SK-N-SH (cell line): ENCODE data around the gene RUNDC3A. TPM values are rescaled to one million over a fixed set of nuclear protein-coding genes. Genes with fewer than 3 reads are reported as not detected.
A peak's percentile ranks its signal among the peaks of the same experiment; 100 is the strongest.

Source experiments
- CTCF ChIA-PET: fragments of 300-600, 350-600 bp; formaldehyde crosslinking; extraction: SDS; loops from one replicate; lab custom pipeline; 2021; lab: Yijun Ruan, JAX
- POLR2A ChIA-PET: fragments of 350-600 bp; sonication (Branson Sonifier 250); formaldehyde crosslinking; extraction: SDS; loops from one replicate; lab custom pipeline; 2020; ENCODE audit warnings: antibody characterized with exemption, inconsistent platforms; lab: Yijun Ruan, JAX
- DNase-seq: peaks from one replicate; pipeline ENCODE4 v3.0.0; 2012
- H2AFZ ChIP-seq: fragments of 200-600 bp; sonication (generic); 2 replicates; pipeline ENCODE4 v1.8.1; 2016; ENCODE audit warnings: antibody characterized with exemption, mild to moderate bottlenecking, low read depth
- H3F3A ChIP-seq: fragments of 200-600 bp; sonication (generic); replicated peaks from 2 replicates; pipeline ENCODE3; 2016; ENCODE audit warnings: antibody characterized with exemption, mild to moderate bottlenecking; ENCODE audit not compliant: insufficient read depth
- H3K27ac ChIP-seq, 2 experiments: fragments of 200-500 bp in 1 of 2; fragments of 200-600 bp in 1 of 2; sonication (Bioruptor generic) in 1 of 2; sonication (generic), shearing (Covaris generic) in 1 of 2; 2 replicates each; pipeline versions ENCODE4 v1.5.1 to v1.6.1; 2014 to 2016; ENCODE audit warnings: low read depth in 2 of 2, inconsistent platforms in 1 of 2, low read length in 1 of 2, mild to moderate bottlenecking in 1 of 2, mixed read lengths in 1 of 2
- H3K27me3 ChIP-seq: fragments of 200-600 bp; sonication (generic), shearing (Covaris generic); 2 replicates; pipeline ENCODE4 v1.6.1; 2016; ENCODE audit warnings: mixed run types; ENCODE audit not compliant: insufficient read depth
- H3K36me3 ChIP-seq, 2 experiments: fragments of 200-500 bp in 1 of 2; fragments of 200-600 bp in 1 of 2; sonication (Bioruptor generic) in 1 of 2; sonication (generic) in 1 of 2; replicated peaks in 1 of 2; 2 replicates each; pipeline versions ENCODE3 to v1.5.1; 2014 to 2016; ENCODE audit warnings: low read length in 1 of 2, mild to moderate bottlenecking in 1 of 2; ENCODE audit not compliant: insufficient read depth in 2 of 2, control insufficient read depth in 1 of 2
- H3K4me1 ChIP-seq, 2 experiments: fragments of 200-500 bp in 1 of 2; fragments of 200-600 bp in 1 of 2; sonication (Bioruptor generic) in 1 of 2; sonication (generic), shearing (Covaris generic) in 1 of 2; 2 replicates each; pipeline versions ENCODE4 v1.5.1 to v1.6.1; 2014 to 2016; ENCODE audit warnings: low read depth in 1 of 2, low read length in 1 of 2, mixed run types in 1 of 2; ENCODE audit not compliant: insufficient read depth in 2 of 2, control insufficient read depth in 1 of 2
- H3K4me2 ChIP-seq: fragments of 200-600 bp; sonication (generic), shearing (Covaris generic); 2 replicates; pipeline ENCODE4 v1.6.1; 2017; ENCODE audit warnings: mixed run types
- H3K4me3 ChIP-seq, 2 experiments: fragments of 200-500 bp in 1 of 2; fragments of 200-600 bp in 1 of 2; sonication (Bioruptor generic) in 1 of 2; sonication (generic), shearing (Covaris generic) in 1 of 2; 2 replicates each; pipeline versions ENCODE4 v1.5.1 to v1.8.1; 2014 to 2016; ENCODE audit warnings: low read depth in 2 of 2, inconsistent platforms in 1 of 2, low read length in 1 of 2, mild to moderate bottlenecking in 1 of 2, mixed read lengths in 1 of 2, moderate library complexity in 1 of 2
- H3K79me2 ChIP-seq: fragments of 200-600 bp; sonication (generic); 2 replicates; pipeline ENCODE4 v1.8.1; 2017; ENCODE audit warnings: mild to moderate bottlenecking; ENCODE audit not compliant: insufficient read depth
- H3K9ac ChIP-seq: fragments of 200-600 bp; sonication (generic); 2 replicates; pipeline ENCODE4 v1.6.1; 2017; ENCODE audit warnings: mixed run types
- H3K9me2 ChIP-seq: fragments of 200-600 bp; sonication (generic); 2 replicates; pipeline ENCODE4 v1.6.1; 2017; ENCODE audit warnings: mixed run types
- H3K9me3 ChIP-seq: fragments of 200-600 bp; sonication (generic); 2 replicates; pipeline ENCODE4 v1.6.1; 2017; ENCODE audit warnings: mixed run types, mild to moderate bottlenecking, moderate library complexity
- H4K20me1 ChIP-seq: fragments of 200-600 bp; sonication (generic); 2 replicates; pipeline ENCODE4 v1.6.1; 2017; ENCODE audit warnings: mild to moderate bottlenecking, mixed run types; ENCODE audit not compliant: insufficient read depth
- CHD2 ChIP-seq: fragments of 150-350 bp; IDR thresholded peaks from 2 replicates; pipeline ENCODE4 v1.6.1; 2018; ENCODE audit warnings: low read length; ENCODE audit not compliant: partially characterized antibody
- FOSL2 ChIP-seq: IDR thresholded peaks from 2 replicates; pipeline ENCODE4 v1.4.0; 2012; ENCODE audit warnings: low read depth, mild to moderate bottlenecking, moderate library complexity, borderline replicate concordance
- FOXJ3 ChIP-seq: sonication (generic); formaldehyde crosslinking; IDR thresholded peaks from 2 replicates; pipeline ENCODE4 v1.5.1; 2020; ENCODE audit warnings: mild to moderate bottlenecking, missing genetic modification reagents
- MXI1 ChIP-seq: IDR thresholded peaks from 2 replicates; pipeline ENCODE4 v1.6.1; 2012; ENCODE audit warnings: mild to moderate bottlenecking, low read depth, low read length, improper control_type of control experiment
- POLR2AphosphoS5 ChIP-seq: IDR thresholded peaks from 2 replicates; pipeline ENCODE4 v1.6.1; 2012; ENCODE audit warnings: low read depth, low read length
- RAD21 ChIP-seq: IDR thresholded peaks from 2 replicates; pipeline ENCODE4 v1.6.1; 2012; ENCODE audit warnings: mild to moderate bottlenecking, low read length
- RCOR1 ChIP-seq: fragments of 150-350 bp; IDR thresholded peaks from 2 replicates; pipeline ENCODE4 v1.6.1; 2017; ENCODE audit warnings: antibody characterized with exemption, low read length
- SIN3A ChIP-seq: IDR thresholded peaks from 2 replicates; pipeline ENCODE4 v1.6.1; 2012; ENCODE audit warnings: low read depth, mild to moderate bottlenecking, low read length, moderate library complexity, borderline replicate concordance
- SMC3 ChIP-seq: IDR thresholded peaks from 2 replicates; pipeline ENCODE4 v1.6.1; 2012; ENCODE audit warnings: low read depth, low read length, improper control_type of control experiment
- TEAD4 ChIP-seq: IDR thresholded peaks from 2 replicates; pipeline ENCODE4 v1.4.0; 2012; ENCODE audit warnings: mild to moderate bottlenecking, borderline replicate concordance; ENCODE audit not compliant: insufficient read depth
- WGBS: methylation state at CpG from one replicate; pipeline ENCODE4 v1.1.6; 2017; ENCODE audit warnings: low lambda C conversion rate; 5-methylcytosine and 5-hydroxymethylcytosine counted together
- polyA plus RNA-seq, 3 experiments: library from polyadenylated mRNA; depleted of rRNA; stranded (reverse); fragments of >200 nt; gene quantifications; 2 replicates each; pipeline ENCODE4 v1.2.3, GENCODE V29; 2012
- TF ChIP-seq, protein P1 (sequence below): IDR thresholded peaks from 2 replicates; pipeline ENCODE4; 2012
- TF ChIP-seq, protein P2 (sequence below): IDR thresholded peaks from 2 replicates; pipeline ENCODE4 v1.4.0; 2012; ENCODE audit warnings: low read depth, borderline replicate concordance
- TF ChIP-seq, protein P3 (sequence below): IDR thresholded peaks from 2 replicates; pipeline ENCODE4 v1.4.0; 2012; ENCODE audit warnings: low read depth

RUNDC3A gene
- polyA plus RNA-seq, 1 of the 3 experiments (the other 2 are of a cell fraction), result 8.9 TPM

DNA sequence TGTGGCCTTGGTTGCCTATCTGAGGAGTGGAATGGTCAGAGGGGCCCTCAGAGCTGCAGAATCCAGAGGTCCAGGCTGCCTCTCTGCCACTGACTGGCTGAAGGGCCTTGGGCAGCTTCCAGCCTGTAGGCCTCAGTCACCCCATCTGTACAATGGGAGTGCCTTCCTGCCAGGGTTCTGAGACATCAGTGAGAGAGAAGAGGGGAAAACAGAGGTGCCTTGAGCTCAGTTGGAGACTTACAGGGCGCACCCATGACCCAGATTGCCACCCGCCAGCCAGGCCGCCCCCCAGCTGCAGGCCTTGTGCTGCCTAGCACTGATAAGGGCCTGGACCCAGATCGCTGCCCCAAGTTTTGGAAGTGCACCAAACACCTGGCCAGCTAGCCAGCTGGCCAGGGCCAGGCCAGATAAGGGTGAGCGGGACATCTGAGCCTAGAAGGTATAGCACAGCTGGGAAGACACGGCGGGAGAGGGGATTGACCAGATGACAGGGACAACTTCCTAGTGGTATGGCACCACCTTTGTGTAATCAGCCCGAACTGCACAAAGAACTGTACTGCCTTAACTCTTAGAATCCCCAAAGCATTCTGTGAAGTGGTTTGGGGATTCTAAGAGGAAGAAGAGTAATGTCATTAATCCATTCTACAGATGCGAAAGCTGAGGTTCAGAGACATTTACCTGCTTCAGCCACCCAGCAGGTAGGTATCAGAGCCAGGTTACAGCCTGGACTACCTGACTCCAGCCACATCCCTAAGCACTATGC lies 41.8 kb upstream of the RUNDC3A start:
- Histone ChIP-seq H3K27ac (no peak overlapping the region), H3K9ac (no peak overlapping the region), H3K4me3 (no peak overlapping the region), H3K79me2 (no peaks in the 10 kb centered on the region), H2AFZ (no peak overlapping the region), H4K20me1 (no peaks in the 10 kb centered on the region), H3K9me2 (no peaks in the 10 kb centered on the region), H3K9me3 (no peaks in the 10 kb centered on the region), H3K4me2 (no peak overlapping the region), H3K36me3 (no peaks in the 10 kb centered on the region), H3K4me1 (peaks cover 0 to 14% of the 10 kb centered on the region in 2 experiments; a peak in 1 of 4 replicates), H3K27me3 (no peaks in the 10 kb centered on the region), H3F3A (no peaks in the 10 kb centered on the region)
- ChIA-PET POLR2A (no interaction called here), CTCF (interaction anchor here (0.7 to 1.5 kb wide), 6 partner anchors 8 to 94 kb away, joined by 3 to 5 read pairs (median 3); partner anchors contain the start of gene UBTF)
- DNase-seq, result peak; percentile 69
- peak; percentile 23; the same call in 1 of the 2 replicates for TF ChIP-seq SMC3
- 0 out of 2 replicates have a peak, but pooled peaks have one; percentile 15 for TF ChIP-seq RCOR1
- TF ChIP-seq RAD21, result peak; percentile 66
- peak; percentile 7 for TF ChIP-seq CHD2
- TF ChIP-seq TEAD4, result no peak
- TF ChIP-seq FOSL2, result no peak
- TF ChIP-seq POLR2AphosphoS5, result no peak
- WGBS, result 73% methylated on average over 9 of the region's 9 CpGs

DNA sequence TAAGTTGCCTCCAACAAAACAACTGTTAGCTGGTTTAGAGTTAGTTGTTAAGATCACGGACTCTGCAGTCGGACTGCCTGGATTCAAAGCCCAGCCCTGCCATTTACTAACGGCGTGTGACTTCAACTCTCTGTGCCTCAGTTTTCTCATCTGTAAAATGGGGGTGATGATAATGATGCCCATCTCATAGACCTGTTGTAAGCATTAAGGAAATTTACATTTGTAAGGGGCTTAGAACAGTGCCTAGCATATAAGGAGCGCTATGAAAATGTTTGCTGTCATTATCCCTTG lies 41.3 kb upstream of the RUNDC3A start:
- Histone ChIP-seq H3F3A (no peaks in the 10 kb centered on the region), H4K20me1 (no peaks in the 10 kb centered on the region), H3K4me2 (no peak overlapping the region), H3K79me2 (no peaks in the 10 kb centered on the region), H2AFZ (no peak overlapping the region), H3K9me2 (no peaks in the 10 kb centered on the region), H3K4me1 (peaks cover 0 to 14% of the 10 kb centered on the region in 2 experiments; a peak in 1 of 4 replicates), H3K36me3 (no peaks in the 10 kb centered on the region), H3K27ac (no peak overlapping the region), H3K9me3 (no peaks in the 10 kb centered on the region), H3K4me3 (no peak overlapping the region)
- DNase-seq, result no peak
- ChIA-PET POLR2A (no interaction called here), CTCF (interaction anchor here (0.9 to 1.5 kb wide), 4 partner anchors 9 to 47 kb away, joined by 3 to 5 read pairs (median 3); partner anchors contain the start of gene UBTF)
- 86% methylated on average over 5 of the region's 5 CpGs for WGBS
- TF ChIP-seq SIN3A, result no peak
- TF ChIP-seq, protein P1, sequence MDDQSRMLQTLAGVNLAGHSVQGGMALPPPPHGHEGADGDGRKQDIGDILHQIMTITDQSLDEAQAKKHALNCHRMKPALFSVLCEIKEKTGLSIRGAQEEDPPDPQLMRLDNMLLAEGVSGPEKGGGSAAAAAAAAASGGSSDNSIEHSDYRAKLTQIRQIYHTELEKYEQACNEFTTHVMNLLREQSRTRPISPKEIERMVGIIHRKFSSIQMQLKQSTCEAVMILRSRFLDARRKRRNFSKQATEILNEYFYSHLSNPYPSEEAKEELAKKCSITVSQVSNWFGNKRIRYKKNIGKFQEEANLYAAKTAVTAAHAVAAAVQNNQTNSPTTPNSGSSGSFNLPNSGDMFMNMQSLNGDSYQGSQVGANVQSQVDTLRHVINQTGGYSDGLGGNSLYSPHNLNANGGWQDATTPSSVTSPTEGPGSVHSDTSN, result no peak
- TF ChIP-seq, protein P2, sequence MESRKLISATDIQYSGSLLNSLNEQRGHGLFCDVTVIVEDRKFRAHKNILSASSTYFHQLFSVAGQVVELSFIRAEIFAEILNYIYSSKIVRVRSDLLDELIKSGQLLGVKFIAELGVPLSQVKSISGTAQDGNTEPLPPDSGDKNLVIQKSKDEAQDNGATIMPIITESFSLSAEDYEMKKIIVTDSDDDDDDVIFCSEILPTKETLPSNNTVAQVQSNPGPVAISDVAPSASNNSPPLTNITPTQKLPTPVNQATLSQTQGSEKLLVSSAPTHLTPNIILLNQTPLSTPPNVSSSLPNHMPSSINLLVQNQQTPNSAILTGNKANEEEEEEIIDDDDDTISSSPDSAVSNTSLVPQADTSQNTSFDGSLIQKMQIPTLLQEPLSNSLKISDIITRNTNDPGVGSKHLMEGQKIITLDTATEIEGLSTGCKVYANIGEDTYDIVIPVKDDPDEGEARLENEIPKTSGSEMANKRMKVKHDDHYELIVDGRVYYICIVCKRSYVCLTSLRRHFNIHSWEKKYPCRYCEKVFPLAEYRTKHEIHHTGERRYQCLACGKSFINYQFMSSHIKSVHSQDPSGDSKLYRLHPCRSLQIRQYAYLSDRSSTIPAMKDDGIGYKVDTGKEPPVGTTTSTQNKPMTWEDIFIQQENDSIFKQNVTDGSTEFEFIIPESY, result no peak
- TF ChIP-seq FOXJ3 (CRISPR knock-in tag), result no peak
- TF ChIP-seq, protein P3, sequence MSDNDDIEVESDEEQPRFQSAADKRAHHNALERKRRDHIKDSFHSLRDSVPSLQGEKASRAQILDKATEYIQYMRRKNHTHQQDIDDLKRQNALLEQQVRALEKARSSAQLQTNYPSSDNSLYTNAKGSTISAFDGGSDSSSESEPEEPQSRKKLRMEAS, result no peak
- TF ChIP-seq MXI1, result no peak
- no peak for TF ChIP-seq CHD2
- TF ChIP-seq, all 33 proteins: peak for 0
- Histone ChIP-seq H3K9ac (no peak overlapping the region), H3K27me3 (no peaks in the 10 kb centered on the region)
